Activated naive CD8-positive, alpha-beta T cell treated with anti-CD3 and anti-CD28 coated beads for 36 hours (primary cell): ENCODE data around the gene PTGDS. TPM values are rescaled to one million over a fixed set of nuclear protein-coding genes. Genes with fewer than 3 reads are reported as not detected.

Experiments used
- total RNA-seq, 2 experiments: library from RNA; stranded (reverse); gene quantifications; one replicate each; pipeline ENCODE4 v1.2.3, GENCODE V29; 2021

The PTGDS gene
- total RNA-seq, 2 experiments from 2014 or later, result not detected

Other genes with a start within 250 kb of the PTGDS start
- gene LCN10, start 234.6 kb upstream of the PTGDS start, total RNA-seq, result 1 to 10 TPM; 5.4 to 6.1 TPM
- not detected for gene LCN6, start 229.0 kb upstream of the PTGDS start, total RNA-seq
- gene LCN8, start 219.3 kb upstream of the PTGDS start, total RNA-seq, result not detected
- gene LCN15, start 213.0 kb upstream of the PTGDS start, total RNA-seq, result not detected
- gene TMEM141, start 186.2 kb upstream of the PTGDS start, total RNA-seq, result 10 to 100 TPM; 49.3 to 49.6 TPM
- under 1 TPM in 1 of 2 experiments, not detected in 1; 0.43 TPM for gene CCDC183, start 181.2 kb upstream of the PTGDS start, total RNA-seq
- gene RABL6, start 169.6 kb upstream of the PTGDS start, total RNA-seq, result 10 to 100 TPM; 87.0 to 88.3 TPM
- 1 to 10 TPM; 2.8 to 3.1 TPM for gene AJM1, start 135.0 kb upstream of the PTGDS start, total RNA-seq
- 10 to 100 TPM; 93.0 to 97.8 TPM for gene PHPT1, start 128.1 kb upstream of the PTGDS start, total RNA-seq
- gene MAMDC4, start 125.2 kb upstream of the PTGDS start, total RNA-seq, result 10 to 100 TPM; 10.9 to 12.6 TPM
- 100 to 1,000 TPM; 276 to 284 TPM for gene EDF1, start 111.2 kb upstream of the PTGDS start, total RNA-seq
- gene TRAF2, start 91.0 kb upstream of the PTGDS start, total RNA-seq, result 10 to 100 TPM; 38.8 to 45.8 TPM
- 10 to 100 TPM; 55.6 to 59.3 TPM for gene FBXW5, start 32.8 kb upstream of the PTGDS start, total RNA-seq
- gene C8G, start 32.3 kb upstream of the PTGDS start, total RNA-seq, result under 1 TPM in 1 of 2 experiments, not detected in 1; 0.90 TPM
- gene LCN12, start 25.2 kb upstream of the PTGDS start, total RNA-seq, result 1 to 10 TPM in 1 of 2 experiments, under 1 TPM in 1; 0.84 to 1.2 TPM
- not detected for gene LCNL1, start 5.5 kb downstream of the PTGDS start, total RNA-seq
- gene PAXX, start 14.9 kb downstream of the PTGDS start, total RNA-seq, result 10 to 100 TPM; 57.2 to 60.1 TPM
- gene CLIC3, start 19.1 kb downstream of the PTGDS start, total RNA-seq, result not detected
- gene ABCA2, start 50.7 kb downstream of the PTGDS start, total RNA-seq, result 1 to 10 TPM; 4.2 to 4.9 TPM
- not detected for gene FUT7, start 54.6 kb downstream of the PTGDS start, total RNA-seq
- 10 to 100 TPM; 13.2 to 13.5 TPM for gene NPDC1, start 68.7 kb downstream of the PTGDS start, total RNA-seq
- not detected for gene ENTPD2, start 76.6 kb downstream of the PTGDS start, total RNA-seq
- 10 to 100 TPM; 15.2 to 15.4 TPM for gene SAPCD2, start 93.1 kb downstream of the PTGDS start, total RNA-seq
- gene UAP1L1, start 100.0 kb downstream of the PTGDS start, total RNA-seq, result 10 to 100 TPM; 22.9 to 23.5 TPM
- 10 to 100 TPM; 24.7 to 25.1 TPM for gene MAN1B1, start 109.5 kb downstream of the PTGDS start, total RNA-seq
- gene DPP7, start 137.2 kb downstream of the PTGDS start, total RNA-seq, result 100 to 1,000 TPM; 267 to 289 TPM
- gene GRIN1, start 161.7 kb downstream of the PTGDS start, total RNA-seq, result not detected
- gene LRRC26, start 192.5 kb downstream of the PTGDS start, total RNA-seq, result not detected
- gene TMEM210, start 194.6 kb downstream of the PTGDS start, total RNA-seq, result not detected
- gene ANAPC2, start 211.1 kb downstream of the PTGDS start, total RNA-seq, result 10 to 100 TPM; 42.6 to 48.3 TPM
- 10 to 100 TPM; 78.1 to 80.1 TPM for gene SSNA1, start 211.2 kb downstream of the PTGDS start, total RNA-seq
- 1 to 10 TPM; 7.3 to 7.6 TPM for gene TPRN, start 223.2 kb downstream of the PTGDS start, total RNA-seq
- gene TMEM203, start 228.1 kb downstream of the PTGDS start, total RNA-seq, result 10 to 100 TPM; 37.9 TPM
- 10 to 100 TPM; 37.6 to 38.8 TPM for gene NDOR1, start 228.2 kb downstream of the PTGDS start, total RNA-seq
- gene RNF208, start 244.7 kb downstream of the PTGDS start, total RNA-seq, result 1 to 10 TPM; 6.0 to 7.1 TPM
- gene CYSRT1, start 247.7 kb downstream of the PTGDS start, total RNA-seq, result under 1 TPM; 0.32 to 0.49 TPM
- not detected for gene RNF224, start 250.0 kb downstream of the PTGDS start, total RNA-seq